Prostate gland (tissue), 2 donors: Measurements from ENCODE around the gene PPFIBP2. TPM values are rescaled to one million over a fixed set of nuclear protein-coding genes. Genes with fewer than 3 reads are reported as not detected.

Experiments used
- DNase-seq: peaks from one replicate; pipeline ENCODE4 v3.0.0-alpha.2; 2019; ENCODE audit warnings: low spot score
- H3K27ac ChIP-seq, 2 donors: fragments of 200-600 bp; sonication (generic); 2 replicates each; pipeline ENCODE4 v1.5.1; 2017 to 2019
- H3K27me3 ChIP-seq: fragments of 200-600 bp; sonication (generic); replicated peaks from 2 replicates; pipeline ENCODE4 v1.5.1; 2019; ENCODE audit not compliant: insufficient read depth
- H3K36me3 ChIP-seq, 2 donors: fragments of 200-600 bp; sonication (generic); 1 replicate in 1 of 2; 2 replicates in 1 of 2; pipeline versions ENCODE4 v1.5.1 to v1.8.1; 2017 to 2019
- H3K4me1 ChIP-seq: fragments of 200-600 bp; sonication (generic); replicated peaks from 2 replicates; pipeline ENCODE4 v1.5.1; 2019
- H3K4me3 ChIP-seq, 2 donors: fragments of 200-600 bp; sonication (generic); 2 replicates each; pipeline ENCODE4 v1.5.1; 2017 to 2019
- H3K9me3 ChIP-seq: fragments of 200-600 bp; sonication (generic); 2 replicates; pipeline ENCODE4 v1.5.1; 2017
- CTCF ChIP-seq, 4 experiments: fragments of 200-600 bp in 2 of 4; fragments of 450-650 bp in 2 of 4; sonication (generic) in 2 of 4; IDR thresholded peaks; 1 replicate in 3 of 4; 2 replicates in 1 of 4; pipeline ENCODE4 v1.5.1; 2016 to 2019; ENCODE audit warnings: antibody characterized with exemption in 4 of 4, mild to moderate bottlenecking in 2 of 4, moderate library complexity in 2 of 4
- POLR2A ChIP-seq: fragments of 450-650 bp; IDR thresholded peaks from one replicate; pipeline ENCODE4 v1.6.1; 2016; ENCODE audit warnings: antibody characterized with exemption, mild to moderate bottlenecking
- POLR2AphosphoS5 ChIP-seq: sonication (generic); formaldehyde crosslinking; IDR thresholded peaks from one replicate; pipeline ENCODE4 v1.6.1; 2017; ENCODE audit warnings: antibody characterized with exemption
- WGBS: methylation state at CpG from one replicate; pipeline ENCODE4 v1.1.5; 2018; 5-methylcytosine and 5-hydroxymethylcytosine counted together
- intact Hi-C: fragments of 100-400 bp; cut with DNase I; formaldehyde crosslinking; loops from one replicate; pipeline ENCODE4 v1.14.2; 2022
- total RNA-seq, 2 donors: library from RNA; depleted of rRNA; stranded (reverse); fragments of >200 nt; gene quantifications; one replicate each; pipeline ENCODE4 v1.1.0, GENCODE V29; 2016

The PPFIBP2 gene
- total RNA-seq, 2 donors from 2014 or later: 76.3 to 88.3 TPM

GRCh38 chr11:7567311-7567710 lies 53.5 kb downstream of the PPFIBP2 start:
- Histone ChIP-seq H3K36me3 (no peaks in the 10 kb centered on the region), H3K4me3 (no peak overlapping the region), H3K27ac (no peak overlapping the region), H3K27me3 (no peaks in the 10 kb centered on the region), H3K9me3 (no peaks in the 10 kb centered on the region), H3K4me1 (peaks cover 23% of the 10 kb centered on the region)
- WGBS: 59% methylated on average over 1 of the region's 1 CpG
- intact Hi-C loops: no loop called here
- no peak for TF ChIP-seq CTCF (IDR thresholded peaks at IDR 0.05)
- no peak for TF ChIP-seq POLR2A
- TF ChIP-seq POLR2AphosphoS5: no peak
- DNase-seq: no peak

- Histone ChIP-seq H3K9me3 (no peaks in the 10 kb centered on the region), H3K27ac (no peak overlapping the region), H3K4me1 (peaks cover 26% of the 10 kb centered on the region), H3K36me3 (no peaks in the 10 kb centered on the region), H3K27me3 (no peaks in the 10 kb centered on the region), H3K4me3 (no peak overlapping the region)
- TF ChIP-seq CTCF (IDR thresholded peaks at IDR 0.05) (no peak), POLR2A (no peak), POLR2AphosphoS5 (peak; percentile 53)
- intact Hi-C loops: no loop called here
- DNase-seq: peak; percentile 66
- 45% methylated on average over 1 of the region's 1 CpG for WGBS
These were observed 55.2 kb downstream of the PPFIBP2 start for GRCh38 chr11:7569044-7569443.

GRCh38 chr11:7570241-7570640 lies 56.4 kb downstream of the PPFIBP2 start:
- intact Hi-C loops: loop anchor here (2.0 to 5.0 kb wide), 2 partner anchors 58 to 87 kb away; partner anchors contain the start of gene PPFIBP2
- TF ChIP-seq POLR2A (no peak), POLR2AphosphoS5 (peak; percentile 8), CTCF (IDR thresholded peaks at IDR 0.05) (no peak)

GRCh38 chr11:7570938-7571521 lies 57.2 kb downstream of the PPFIBP2 start:
- Histone ChIP-seq H3K27ac (peak overlapping the region; percentile 51 to 68), H3K27me3 (no peaks in the 10 kb centered on the region), H3K4me1 (peaks cover 32% of the 10 kb centered on the region), H3K36me3 (no peaks in the 10 kb centered on the region), H3K4me3 (no peak overlapping the region), H3K9me3 (no peaks in the 10 kb centered on the region)
- TF ChIP-seq POLR2AphosphoS5 (no peak), CTCF (IDR thresholded peaks at IDR 0.05) (peak in 1 of 4 experiments; percentile 25)
- intact Hi-C loops: loop anchor here (2.0 to 5.0 kb wide), 2 partner anchors 59 to 86 kb away; partner anchors contain the start of gene PPFIBP2
- DNase-seq: no peak
- 52% methylated on average over 1 of the region's 1 CpG for WGBS

More at GRCh38 chr11:7570241-7570640, 56.4 kb downstream of the PPFIBP2 start:
- H3K27me3 ChIP-seq: no peaks in the 10 kb centered on the region
- H3K36me3 ChIP-seq: no peaks in the 10 kb centered on the region
- WGBS: 42% methylated on average over 2 of the region's 2 CpGs
- peaks cover 26% of the 10 kb centered on the region for H3K4me1 ChIP-seq
- H3K27ac ChIP-seq: peak overlapping the region; percentile 23 to 51
- no peak for DNase-seq
- H3K9me3 ChIP-seq: no peaks in the 10 kb centered on the region
- H3K4me3 ChIP-seq: no peak overlapping the region

- intact Hi-C loops: loop anchor here (2.0 to 5.0 kb wide), 2 partner anchors 59 to 85 kb away; partner anchors contain the start of gene PPFIBP2
- peaks cover 38% of the 10 kb centered on the region for H3K4me1 ChIP-seq
- TF ChIP-seq POLR2A: no peak
- TF ChIP-seq POLR2AphosphoS5: no peak
- TF ChIP-seq CTCF (IDR thresholded peaks at IDR 0.05): peak; percentile 85 to 96 (median 92)
- no peaks in the 10 kb centered on the region for H3K36me3 ChIP-seq
- peak overlapping the region; percentile 51 to 68 for H3K27ac ChIP-seq
- peak; percentile 76 for DNase-seq
- H3K4me3 ChIP-seq: no peak overlapping the region
- H3K27me3 ChIP-seq: no peaks in the 10 kb centered on the region
- 3% methylated on average over 4 of the region's 4 CpGs for WGBS
- H3K9me3 ChIP-seq: no peaks in the 10 kb centered on the region
These were observed 57.8 kb downstream of the PPFIBP2 start for GRCh38 chr11:7571640-7572000.
